ENCODE results near the gene PLBD2. TPM values are rescaled to one million over a fixed set of nuclear protein-coding genes. Genes with fewer than 3 reads are reported as not detected.

PLBD2 gene, protein sequence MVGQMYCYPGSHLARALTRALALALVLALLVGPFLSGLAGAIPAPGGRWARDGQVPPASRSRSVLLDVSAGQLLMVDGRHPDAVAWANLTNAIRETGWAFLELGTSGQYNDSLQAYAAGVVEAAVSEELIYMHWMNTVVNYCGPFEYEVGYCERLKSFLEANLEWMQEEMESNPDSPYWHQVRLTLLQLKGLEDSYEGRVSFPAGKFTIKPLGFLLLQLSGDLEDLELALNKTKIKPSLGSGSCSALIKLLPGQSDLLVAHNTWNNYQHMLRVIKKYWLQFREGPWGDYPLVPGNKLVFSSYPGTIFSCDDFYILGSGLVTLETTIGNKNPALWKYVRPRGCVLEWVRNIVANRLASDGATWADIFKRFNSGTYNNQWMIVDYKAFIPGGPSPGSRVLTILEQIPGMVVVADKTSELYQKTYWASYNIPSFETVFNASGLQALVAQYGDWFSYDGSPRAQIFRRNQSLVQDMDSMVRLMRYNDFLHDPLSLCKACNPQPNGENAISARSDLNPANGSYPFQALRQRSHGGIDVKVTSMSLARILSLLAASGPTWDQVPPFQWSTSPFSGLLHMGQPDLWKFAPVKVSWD
- total RNA-seq = 44.2 TPM

DNA sequence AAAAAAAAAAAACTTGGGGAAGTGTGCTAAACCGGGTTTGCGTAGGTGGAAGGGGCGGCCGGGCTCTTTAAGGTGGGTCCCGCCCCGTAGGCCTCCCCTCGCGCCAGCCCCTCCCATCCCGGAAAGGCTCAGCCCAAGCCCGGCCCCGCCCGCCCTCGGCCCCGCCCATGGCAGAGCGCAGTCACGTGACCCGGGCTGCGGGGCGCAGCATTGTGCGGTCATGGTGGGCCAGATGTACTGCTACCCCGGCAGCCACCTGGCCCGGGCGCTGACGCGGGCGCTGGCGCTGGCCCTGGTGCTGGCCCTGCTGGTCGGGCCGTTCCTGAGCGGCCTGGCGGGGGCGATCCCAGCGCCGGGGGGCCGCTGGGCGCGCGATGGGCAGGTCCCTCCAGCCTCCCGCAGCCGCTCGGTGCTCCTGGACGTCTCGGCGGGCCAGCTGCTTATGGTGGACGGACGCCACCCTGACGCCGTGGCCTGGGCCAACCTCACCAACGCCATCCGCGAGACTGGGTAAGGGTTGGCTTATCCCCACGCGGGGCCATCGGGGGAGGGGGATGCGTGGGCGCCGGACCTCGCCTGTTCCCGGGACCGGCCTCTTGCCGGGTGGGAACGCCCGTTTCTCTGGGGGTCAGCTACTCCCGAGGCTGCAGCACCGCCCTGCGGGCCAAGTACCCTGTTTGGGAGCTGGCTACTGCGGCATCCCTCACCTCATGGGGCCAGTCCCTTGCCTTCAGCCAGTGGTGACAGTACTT lies at the start of gene PLBD2:
Gene PLBD2, plus strand, starts transcription at position 207 of the 752 bp plus-strand sequence. Its CDS starts 14 bp downstream, at position 221.
- DNase-seq (ENCODE audit: low spot score) = peak; percentile 96
- peak; percentile 97 for ATAC-seq
- intact Hi-C loops (cut with DNase I) = no loop called here

DNA sequence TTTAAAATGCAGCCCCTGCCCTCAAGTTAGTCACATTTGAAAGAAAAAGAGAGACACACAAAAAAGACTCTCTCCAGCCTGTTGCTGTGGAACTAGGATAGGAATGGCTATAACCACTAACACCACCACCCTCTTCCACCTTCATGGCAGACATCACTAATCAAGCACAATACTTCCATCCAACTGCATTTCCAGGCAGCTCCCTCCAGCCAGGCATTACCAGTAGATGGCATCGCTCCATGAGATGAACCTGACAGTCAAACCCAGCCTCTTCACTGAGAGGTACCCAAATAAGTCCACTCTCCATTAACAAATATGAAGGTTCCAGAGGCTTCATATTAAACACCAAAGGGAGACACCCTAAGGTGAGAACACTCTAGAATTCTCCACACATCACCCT lies 47.9 kb upstream of the PLBD2 start:
- intact Hi-C loops (cut with DNase I) = no loop called here
- no peak for DNase-seq (ENCODE audit: low spot score)
- ATAC-seq = no peak

DNA sequence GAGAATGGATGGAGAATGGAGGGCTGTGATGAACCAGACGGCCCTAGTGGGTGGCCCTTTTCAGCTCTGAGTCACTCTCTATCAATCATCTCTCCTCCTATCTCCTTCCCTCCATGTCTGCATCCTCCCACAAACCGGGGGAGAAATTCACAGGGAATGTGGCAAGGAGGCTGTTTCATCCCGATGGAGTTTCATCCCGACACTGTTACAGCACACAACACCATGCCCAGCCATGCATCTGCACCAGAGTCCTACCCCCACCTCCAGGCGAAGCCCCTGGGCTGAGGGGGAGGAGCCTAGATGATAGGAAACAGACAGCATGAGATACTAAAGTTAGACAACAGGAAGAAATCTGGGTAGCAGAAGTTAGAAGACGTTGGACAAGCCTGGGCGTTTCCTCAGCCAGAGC lies 44.3 kb upstream of the PLBD2 start:
- DNase-seq (ENCODE audit: low spot score) = no peak
- intact Hi-C loops (cut with DNase I) = no loop called here
- no peak for ATAC-seq

DNA sequence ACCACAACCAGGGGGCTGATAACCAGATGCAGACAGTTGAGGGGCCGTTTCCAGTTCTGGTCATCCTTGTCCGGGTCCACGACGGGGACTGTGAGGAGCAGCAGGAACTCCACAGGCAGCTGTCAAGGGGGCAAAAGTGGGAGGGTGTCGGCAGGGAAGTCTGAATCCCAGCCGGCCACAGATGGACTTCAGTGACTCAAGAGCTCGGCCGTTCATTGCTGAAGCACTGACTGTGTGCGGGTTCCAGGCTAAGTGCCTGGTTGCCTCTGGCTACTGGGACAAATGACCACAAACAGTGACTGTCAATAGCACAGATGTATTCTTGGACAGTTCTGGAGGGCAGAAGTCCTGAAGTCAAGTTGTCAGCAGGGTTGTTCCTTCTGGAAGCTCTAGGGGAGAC lies 43.0 kb upstream of the PLBD2 start:
- intact Hi-C loops (cut with DNase I) = no loop called here
- ATAC-seq = no peak

DNA sequence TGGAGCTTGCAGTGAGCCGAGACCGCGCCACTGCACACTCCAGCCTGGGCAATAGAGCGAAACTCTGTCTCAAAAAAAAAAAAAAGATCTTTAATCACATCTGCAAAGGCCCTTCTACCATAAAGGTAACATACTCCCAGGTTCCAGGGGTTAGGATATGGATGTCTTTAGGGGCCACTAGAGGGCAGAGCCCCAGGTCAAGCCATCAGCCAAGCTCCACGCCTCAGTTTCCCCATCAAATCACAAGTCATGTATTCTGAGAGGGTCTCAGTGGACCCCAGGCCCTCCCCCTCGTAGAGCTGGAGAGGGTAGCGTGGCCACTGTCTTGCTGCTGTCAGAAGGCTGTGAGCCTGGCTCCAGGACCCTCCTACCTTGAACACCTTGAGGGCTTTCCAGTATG lies 42.2 kb upstream of the PLBD2 start:
- intact Hi-C loops (cut with DNase I) = no loop called here
- no peak for ATAC-seq

More for the DNA sequence above, 43.0 kb upstream of the PLBD2 start:
- DNase-seq (ENCODE audit: low spot score) = no peak

DNA sequence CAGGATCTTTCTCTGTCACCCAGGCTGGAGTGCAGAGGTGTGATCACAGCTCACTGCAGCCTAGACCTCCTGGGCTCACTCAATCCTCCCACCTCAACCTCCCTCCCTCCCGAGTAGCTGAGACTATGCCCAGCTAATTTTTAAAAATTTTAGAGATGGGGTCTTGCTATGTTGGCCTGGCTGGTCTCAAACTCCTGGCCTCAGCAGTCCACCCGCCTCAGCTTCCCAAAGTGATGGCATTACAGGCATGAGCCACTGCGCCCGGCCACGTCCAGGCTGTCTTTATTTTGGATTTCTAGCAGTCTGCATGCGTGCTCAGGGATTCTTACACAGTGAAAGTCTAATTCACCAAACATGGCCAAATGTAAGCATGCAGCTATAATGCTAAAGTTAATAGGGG lies 41.3 kb upstream of the PLBD2 start:
- DNase-seq (ENCODE audit: low spot score) (no peak), ATAC-seq (no peak)
- intact Hi-C loops (cut with DNase I) = no loop called here

More for the DNA sequence above, 42.2 kb upstream of the PLBD2 start:
- no peak for DNase-seq (ENCODE audit: low spot score)

DNA sequence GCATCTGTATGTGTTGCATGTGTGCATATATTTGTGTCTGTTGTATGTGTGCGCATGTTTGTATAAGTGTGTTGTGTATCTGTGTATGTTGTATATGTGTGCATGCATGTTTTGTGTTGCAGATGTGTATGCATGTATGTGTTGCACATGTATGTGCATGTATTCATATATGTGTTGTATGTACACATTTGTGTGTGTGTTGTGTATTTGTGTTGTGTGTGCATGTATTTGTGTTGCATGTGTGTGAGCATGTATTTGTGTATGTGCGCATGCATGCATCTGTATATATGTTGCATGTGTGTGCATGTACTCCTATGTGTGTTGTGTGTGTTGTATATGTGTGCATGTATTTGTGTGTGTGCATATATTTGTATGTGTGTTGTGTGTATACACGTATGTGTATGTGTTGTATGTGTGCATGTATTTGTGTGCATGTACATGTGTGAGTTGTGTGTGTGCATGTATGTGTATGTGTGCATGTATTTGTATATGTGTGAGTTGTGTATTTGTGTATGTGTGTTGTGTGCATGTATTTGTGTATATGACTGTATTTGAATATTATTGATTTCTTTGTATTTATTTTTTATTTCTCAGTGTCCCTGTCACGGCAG lies 40.2 kb upstream of the PLBD2 start:
- no peak for ATAC-seq
- intact Hi-C loops (cut with DNase I) = no loop called here
- no peak for DNase-seq (ENCODE audit: low spot score)

DNA sequence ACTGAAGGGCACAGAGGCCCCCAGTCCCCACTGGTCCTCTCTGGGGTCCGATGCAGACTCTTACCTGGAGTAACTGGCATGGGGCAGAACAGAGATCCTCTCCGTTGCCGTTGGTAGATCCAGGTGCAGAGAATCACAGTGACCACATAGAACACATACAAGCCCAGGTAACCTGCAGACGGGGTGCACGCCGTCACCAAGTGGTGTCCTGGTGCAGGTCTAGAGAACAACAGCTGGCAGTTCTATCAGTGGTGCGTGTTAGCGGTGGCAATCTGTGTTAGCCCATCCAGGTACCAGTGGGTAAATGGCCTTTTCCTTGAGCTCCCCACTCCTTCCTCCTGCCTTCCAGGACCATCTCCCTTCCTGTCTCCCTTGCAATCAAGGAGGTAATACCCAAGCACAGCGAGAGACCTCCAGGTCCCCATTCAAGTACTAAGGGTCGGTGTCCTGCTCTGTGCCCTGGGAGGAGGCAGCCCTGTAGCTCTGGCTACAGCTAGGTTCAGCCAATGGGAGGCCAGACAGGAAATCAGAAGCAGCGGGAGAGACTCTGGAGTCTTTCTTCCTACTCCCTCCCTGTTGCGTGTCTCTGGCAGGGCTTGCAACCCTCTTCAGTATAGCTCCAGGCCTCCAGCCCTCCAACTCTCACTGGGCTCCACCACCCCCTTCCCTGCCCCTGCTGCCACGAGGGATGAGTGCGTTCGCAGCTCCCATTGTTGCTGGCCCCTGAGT lies 39.3 kb upstream of the PLBD2 start:
- no peak for DNase-seq (ENCODE audit: low spot score)
- ATAC-seq = no peak
- intact Hi-C loops (cut with DNase I) = no loop called here

DNA sequence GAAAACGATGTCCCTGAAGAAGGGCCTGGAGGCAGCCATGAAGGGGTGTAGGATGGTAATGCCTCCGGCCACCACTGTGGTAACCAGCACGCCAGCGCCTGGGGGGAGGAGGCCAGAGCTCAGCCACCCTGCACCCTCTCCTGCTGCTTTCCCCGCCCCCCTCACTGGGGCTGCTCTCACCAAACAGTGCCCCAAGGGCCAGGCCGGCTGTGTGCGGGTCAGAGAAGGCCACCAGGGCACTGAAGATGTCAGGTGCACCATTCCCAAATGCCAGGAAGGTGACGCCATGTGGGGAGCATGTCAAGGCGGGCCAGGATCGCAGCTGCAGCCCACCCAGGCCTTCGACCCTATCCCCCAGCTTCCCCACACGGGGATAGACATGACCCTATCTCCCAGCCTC lies 38.0 kb upstream of the PLBD2 start:
- DNase-seq (ENCODE audit: low spot score) = no peak
- no peak for ATAC-seq
- intact Hi-C loops (cut with DNase I) = no loop called here

DNA sequence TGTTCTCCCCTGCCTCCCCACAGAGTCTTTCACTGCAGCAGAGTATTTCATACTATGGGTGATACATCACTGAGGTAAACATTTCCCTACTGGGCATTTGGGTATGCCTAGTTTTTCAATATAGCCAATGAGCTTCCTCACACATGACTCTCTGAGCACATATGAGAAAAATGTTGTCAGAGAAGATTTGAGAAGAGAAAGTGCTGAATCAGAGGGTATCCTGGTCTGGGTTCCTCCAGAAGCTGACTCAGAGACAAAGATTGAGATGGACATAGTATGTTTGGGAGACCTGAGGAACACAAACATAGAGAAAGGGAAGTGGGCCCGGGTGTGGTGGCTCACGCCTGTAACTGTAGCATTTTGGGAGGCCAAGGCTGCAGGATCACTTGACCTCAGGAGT lies 36.0 kb upstream of the PLBD2 start:
- ATAC-seq (no peak), DNase-seq (ENCODE audit: low spot score) (no peak)
- intact Hi-C loops (cut with DNase I) = no loop called here

DNA sequence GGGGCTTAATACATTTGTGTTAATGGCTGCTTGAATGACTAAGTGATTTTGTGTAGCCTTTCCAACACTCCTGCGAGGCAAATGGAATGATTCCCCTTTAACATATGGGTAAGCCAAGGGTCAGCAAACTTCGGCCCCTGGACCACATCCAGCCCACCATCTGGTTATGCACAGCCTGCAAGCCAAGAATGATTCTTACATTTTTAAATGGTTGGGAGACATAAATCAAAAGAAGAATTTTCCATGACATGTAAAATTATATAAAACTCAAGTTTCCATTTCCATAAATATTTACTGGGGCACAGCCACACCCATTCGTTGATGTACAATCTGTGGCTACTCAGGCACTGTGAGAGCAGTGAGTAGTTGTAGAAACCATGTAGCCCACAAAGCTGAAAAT lies 32.5 kb upstream of the PLBD2 start:
- intact Hi-C loops (cut with DNase I) = no loop called here
- DNase-seq (ENCODE audit: low spot score) = no peak
- ATAC-seq = peak; percentile 55

DNA sequence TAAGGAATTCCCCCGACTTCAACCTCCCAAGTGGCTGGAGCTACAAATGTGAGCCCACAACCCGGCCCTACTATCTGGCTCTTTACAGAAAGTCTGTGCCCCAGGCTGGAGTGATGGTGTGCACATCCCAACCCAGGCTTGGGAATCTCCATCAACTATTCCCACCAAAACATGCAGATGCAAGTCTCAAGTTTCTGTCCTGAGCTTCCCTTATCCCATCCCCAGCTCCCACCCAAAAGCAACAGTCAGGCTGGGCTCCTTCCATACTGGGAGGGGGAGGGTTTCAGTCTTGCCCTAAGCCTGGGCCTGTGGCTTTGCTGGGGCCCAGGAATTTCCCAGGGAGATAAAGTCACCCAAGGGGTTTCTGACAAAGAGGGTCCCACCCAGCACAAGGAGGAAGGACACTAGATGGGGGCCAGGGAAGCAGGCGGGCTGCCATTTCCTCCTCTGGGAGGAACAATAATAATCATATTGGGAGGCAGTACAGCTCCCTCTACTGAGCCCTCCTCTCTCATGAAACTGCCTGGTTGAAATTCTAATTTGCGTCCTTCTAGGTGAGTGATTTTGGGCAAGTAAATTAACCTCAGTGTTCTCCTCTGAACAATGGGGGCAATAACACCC lies 31.5 kb upstream of the PLBD2 start:
- no peak for ATAC-seq
- intact Hi-C loops (cut with DNase I) = no loop called here
- DNase-seq (ENCODE audit: low spot score) = no peak

DNA sequence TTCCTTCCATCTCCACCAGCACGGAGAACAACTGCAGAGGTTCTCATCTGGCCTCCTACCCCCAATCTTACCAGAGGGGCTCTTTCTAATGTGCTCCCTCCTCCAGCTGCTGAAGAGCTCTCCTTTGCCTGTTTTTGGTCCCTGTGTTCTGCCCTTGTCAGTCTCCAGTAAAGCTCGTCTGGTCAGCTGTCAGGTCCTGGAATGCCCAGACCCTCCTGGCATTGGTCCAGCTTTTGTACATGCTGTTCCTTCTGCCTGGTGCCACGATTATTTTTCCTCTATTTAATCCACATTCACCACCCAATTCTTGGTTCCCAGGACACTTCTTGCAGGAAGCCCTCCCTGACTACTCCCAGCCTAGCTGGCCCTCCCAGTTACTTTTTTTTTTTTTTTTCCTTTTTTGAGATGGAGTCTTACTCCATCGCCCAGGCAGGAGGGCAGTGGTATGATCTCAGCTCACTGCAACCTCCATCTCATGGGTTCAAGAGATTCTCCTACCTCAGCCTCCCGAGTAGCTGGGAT lies 30.0 kb upstream of the PLBD2 start:
- intact Hi-C loops (cut with DNase I) = no loop called here
- DNase-seq (ENCODE audit: low spot score) = no peak

DNA sequence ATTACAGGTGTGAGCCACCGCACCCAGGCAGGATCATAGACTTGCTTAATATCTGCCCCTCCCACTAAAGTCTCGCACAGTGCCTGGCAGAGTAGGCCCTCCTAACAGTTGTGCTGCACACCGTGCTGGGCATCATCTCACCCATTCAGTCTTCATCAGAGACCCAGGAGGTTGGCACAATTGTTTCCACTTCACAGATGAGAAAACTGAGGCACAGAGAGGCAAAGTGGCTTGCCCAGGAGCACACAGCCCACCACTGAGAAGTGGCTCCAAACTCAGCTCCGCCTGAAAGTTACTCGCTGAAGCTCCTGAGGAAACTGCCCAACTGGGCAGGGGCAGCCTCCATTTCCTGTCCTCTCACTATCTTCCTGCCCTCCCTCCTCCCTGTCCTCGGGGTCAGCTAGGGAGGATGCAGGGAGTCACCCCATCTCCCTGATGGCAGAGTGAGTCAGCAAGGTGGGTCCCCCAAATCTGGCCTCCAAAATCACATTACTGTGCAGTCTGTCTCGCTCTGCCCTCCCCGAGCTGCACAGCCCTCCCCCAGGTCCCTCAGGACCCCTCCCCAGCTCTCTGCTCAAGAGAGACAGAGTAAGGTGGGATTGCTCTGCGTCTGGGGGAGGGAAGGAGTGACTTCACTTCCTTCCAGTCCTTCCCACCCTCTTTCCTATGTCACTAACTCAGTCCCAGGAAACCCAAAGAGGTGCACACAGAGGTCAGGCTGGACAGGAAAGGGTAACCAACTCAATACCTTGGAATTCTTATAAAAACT lies 29.2 kb upstream of the PLBD2 start:
- no peak for DNase-seq (ENCODE audit: low spot score)
- ATAC-seq = no peak
- intact Hi-C loops (cut with DNase I) = no loop called here

More for the DNA sequence above, 30.0 kb upstream of the PLBD2 start:
- no peak for ATAC-seq

DNA sequence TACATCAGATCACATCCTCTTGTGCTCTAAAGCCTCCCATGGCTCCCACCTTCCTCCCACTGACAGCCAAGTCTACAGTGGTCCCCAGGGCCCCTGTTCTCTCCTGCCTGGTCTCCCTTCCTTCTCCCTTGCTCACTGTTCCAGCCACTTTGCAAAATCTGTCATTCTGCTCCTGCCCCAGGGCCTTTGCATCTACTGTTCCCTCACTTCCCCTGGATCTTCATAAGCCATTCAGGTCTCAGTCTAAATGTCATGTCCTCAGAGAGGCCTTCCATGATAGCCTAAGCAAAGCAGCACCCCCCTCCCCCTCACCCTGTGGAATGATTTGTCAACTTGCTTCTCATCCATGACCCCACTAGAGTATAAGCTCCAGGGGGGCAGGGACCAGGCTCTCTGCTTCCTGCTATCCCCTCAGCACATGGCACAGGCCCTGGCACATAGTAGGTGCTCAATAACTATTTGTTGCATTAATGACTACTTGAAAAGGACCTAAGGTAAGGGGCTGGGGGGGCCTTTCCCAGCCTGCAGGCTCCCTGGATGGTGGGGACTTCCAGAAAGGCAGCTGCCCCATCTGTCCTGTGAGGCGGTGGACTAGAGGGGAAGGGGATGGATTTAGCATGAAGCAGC lies 28.5 kb upstream of the PLBD2 start:
- DNase-seq (ENCODE audit: low spot score) = no peak
- ATAC-seq = no peak
- intact Hi-C loops (cut with DNase I) = no loop called here

DNA sequence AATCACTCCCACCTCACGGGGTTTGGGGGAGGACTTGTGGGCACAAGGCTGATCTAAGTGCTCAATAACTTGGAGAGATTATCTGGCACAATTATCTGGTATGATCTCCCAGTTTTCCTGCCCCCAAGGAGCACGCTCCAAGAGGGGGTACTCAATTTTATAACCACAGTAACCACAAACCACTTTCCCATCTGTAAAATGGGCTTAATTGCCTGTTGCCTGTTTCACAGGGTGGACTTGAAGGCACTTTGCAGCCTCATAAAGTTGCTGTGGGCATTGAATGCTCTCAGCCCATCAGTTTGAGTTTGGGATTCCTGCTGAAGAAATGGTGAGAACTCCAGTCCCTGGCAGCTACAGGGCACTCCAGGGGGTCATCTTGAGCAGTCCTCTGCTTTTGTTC lies 27.9 kb upstream of the PLBD2 start:
- intact Hi-C loops (cut with DNase I) = no loop called here
- DNase-seq (ENCODE audit: low spot score) = no peak
- ATAC-seq = no peak

DNA sequence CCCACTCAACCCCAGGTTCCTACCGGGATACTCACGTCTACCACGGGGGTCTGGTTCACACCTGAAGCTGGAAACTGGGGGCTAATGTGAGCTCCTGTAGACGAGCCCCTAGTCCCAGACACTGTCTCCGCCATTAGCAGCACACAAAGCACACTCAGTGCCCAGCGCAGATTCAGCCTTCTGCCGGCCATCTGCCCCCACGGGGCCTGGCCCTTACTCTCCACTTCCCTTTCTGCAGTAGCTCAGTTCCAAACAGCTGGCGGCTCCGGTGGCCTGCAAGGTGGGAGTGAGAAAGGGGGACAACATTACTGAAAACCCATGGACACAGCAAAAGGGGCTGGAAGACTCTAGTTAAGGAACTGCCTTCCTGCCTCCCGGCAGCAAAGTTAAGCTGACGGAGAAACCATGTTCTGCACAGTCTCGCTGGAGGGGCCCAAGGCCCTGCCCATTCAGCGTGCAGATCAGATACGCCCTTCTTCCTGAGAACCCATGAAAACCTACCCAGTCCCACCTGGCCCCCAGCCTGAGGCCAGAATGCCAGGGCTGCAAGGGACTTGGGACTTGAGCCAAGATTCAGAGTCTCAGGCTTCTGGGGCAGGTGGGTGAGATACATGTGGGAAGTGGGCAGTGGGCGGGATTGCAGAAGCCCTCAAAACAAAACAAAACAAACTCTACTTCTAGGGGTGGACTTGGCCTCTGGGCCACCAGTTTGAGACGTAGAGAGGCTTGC lies 25.5 kb upstream of the PLBD2 start:
- DNase-seq (ENCODE audit: low spot score) (no peak), ATAC-seq (no peak)
- intact Hi-C loops (cut with DNase I) = no loop called here

Data from sciatic nerve (tissue), 2 donors.